GM18951 (cell line): Measurements from ENCODE around the gene PLAAT5.
"Not testable (repeated sequence)": the region's sequence is repeated elsewhere in the genome, so short reads cannot be mapped to it uniquely, and the experiment has no call there.

Source experiments
- POLR2A ChIP-seq: IDR thresholded peaks from 4 replicates; pipeline ENCODE4 v1.6.1; 2011; ENCODE audit warnings: mild to moderate bottlenecking; ENCODE audit not compliant: insufficient read length, insufficient read depth; ENCODE audit errors: extremely low read depth
- in situ Hi-C: fragments of 300-500 bp; cut with MboI; formaldehyde crosslinking; loops from one replicate; pipeline ENCODE4 v1.12.0; 2022; ENCODE audit warnings: low sequenced_read_pairs, mixed read lengths, inconsistent platforms; ENCODE audit not compliant: unreplicated experiment

The PLAAT5 gene

GRCh38 chr11:63485777-63486176 lies 5.2 kb downstream of the PLAAT5 start:
- TF ChIP-seq POLR2A: no peak
- in situ Hi-C loops: loop anchor here (25.0 kb wide), 1 partner anchor 252 kb away; no protein-coding TSS in a partner anchor

- in situ Hi-C loops: loop anchor here (25.0 kb wide), 1 partner anchor 257 kb away; no protein-coding TSS in a partner anchor
- no peak for TF ChIP-seq POLR2A
Observed at GRCh38 chr11:63480039-63480438, 10.9 kb downstream of the PLAAT5 start.

- in situ Hi-C loops: loop anchor here (5.0 to 25.0 kb wide), 2 partner anchors 158 to 258 kb away; no protein-coding TSS in a partner anchor
- no peak for TF ChIP-seq POLR2A
Observed at GRCh38 chr11:63478896-63479295, 12.1 kb downstream of the PLAAT5 start.

GRCh38 chr11:63476618-63477017 lies 14.3 kb downstream of the PLAAT5 start:
- in situ Hi-C loops: loop anchor here (5.0 to 25.0 kb wide), 2 partner anchors 161 to 261 kb away; no protein-coding TSS in a partner anchor
- no peak for TF ChIP-seq POLR2A

GRCh38 chr11:63472372-63472771 lies 18.6 kb downstream of the PLAAT5 start:
- in situ Hi-C loops: no loop called here
- TF ChIP-seq POLR2A: no peak

- no peak for TF ChIP-seq POLR2A
- in situ Hi-C loops: no loop called here
Observed at GRCh38 chr11:63470311-63470710, 20.7 kb downstream of the PLAAT5 start.

- TF ChIP-seq POLR2A: no peak
- in situ Hi-C loops: no loop called here
Observed at GRCh38 chr11:63462137-63462536, 28.8 kb downstream of the PLAAT5 start.

- TF ChIP-seq POLR2A: no peak
- in situ Hi-C loops: no loop called here
Observed at GRCh38 chr11:63459586-63459985, 31.4 kb downstream of the PLAAT5 start.

- TF ChIP-seq POLR2A: no peak
- in situ Hi-C loops: no loop called here
Observed at GRCh38 chr11:63448646-63449045, 42.3 kb downstream of the PLAAT5 start.

GRCh38 chr11:63445720-63446119 lies 45.2 kb downstream of the PLAAT5 start:
- TF ChIP-seq POLR2A: no peak
- in situ Hi-C loops: no loop called here

GRCh38 chr11:63445118-63445517 lies 45.8 kb downstream of the PLAAT5 start:
- in situ Hi-C loops: no loop called here
- no peak for TF ChIP-seq POLR2A

GRCh38 chr11:63444160-63444559 lies 46.8 kb downstream of the PLAAT5 start:
- no peak for TF ChIP-seq POLR2A
- in situ Hi-C loops: no loop called here

- in situ Hi-C loops: no loop called here
- TF ChIP-seq POLR2A: no peak
Observed at GRCh38 chr11:63443714-63444113, 47.3 kb downstream of the PLAAT5 start.

- in situ Hi-C loops: not testable (repeated sequence)
Observed at GRCh38 chr11:63435831-63436230, 55.1 kb downstream of the PLAAT5 start.

- in situ Hi-C loops: not testable (repeated sequence)
Observed at GRCh38 chr11:63435351-63435750, 55.6 kb downstream of the PLAAT5 start.

GRCh38 chr11:63430731-63431130 lies 60.2 kb downstream of the PLAAT5 start:
- in situ Hi-C loops: not testable (repeated sequence)
